Activated naive CD4-positive, alpha-beta T cell treated with anti-CD3 and anti-CD28 coated beads for 36 hours (primary cell): Measurements from ENCODE around the gene MTM1. TPM values are rescaled to one million over a fixed set of nuclear protein-coding genes. Genes with fewer than 3 reads are reported as not detected.
A peak's percentile ranks its signal among the peaks of the same experiment; 100 is the strongest.

Experiments
- CTCF ChIA-PET: fragments of 350-600 bp; sonication (Branson Sonifier 250); formaldehyde crosslinking; loops from one replicate; lab custom pipeline; 2021; ENCODE audit warnings: antibody characterized with exemption; lab: Charles Lee
- DNase-seq: peaks from one replicate; pipeline ENCODE4 v3.0.0-alpha.2; 2020
- H3K27ac Mint-ChIP-seq: one replicate; pipeline ENCODE4 v1.8.0; 2021; ENCODE audit warnings: mild to moderate bottlenecking, mixed read lengths
- H3K27me3 Mint-ChIP-seq: one replicate; pipeline ENCODE4 v1.8.0; 2021; ENCODE audit warnings: low read depth, mixed read lengths
- H3K36me3 Mint-ChIP-seq: one replicate; pipeline ENCODE4 v1.8.0; 2021; ENCODE audit warnings: low read depth, mixed read lengths
- H3K4me1 Mint-ChIP-seq: one replicate; pipeline ENCODE4 v1.8.0; 2021; ENCODE audit warnings: low read depth, mixed read lengths
- H3K4me3 Mint-ChIP-seq: one replicate; pipeline ENCODE4 v1.8.0; 2021; ENCODE audit warnings: mild to moderate bottlenecking, moderate library complexity, mixed read lengths
- H3K9me3 Mint-ChIP-seq: one replicate; pipeline ENCODE4 v1.8.0; 2021; ENCODE audit warnings: mixed read lengths
- intact Hi-C: fragments of 100-400 bp; cut with micrococcal nuclease; formaldehyde crosslinking; loops from one replicate; pipeline ENCODE4 v1.15.1; 2023
- total RNA-seq, 2 experiments: library from RNA; stranded (reverse); gene quantifications; one replicate each; pipeline ENCODE4 v1.2.3, GENCODE V29; 2021

Gene MTM1
- total RNA-seq, 2 experiments from 2014 or later: 17.8 to 19.2 TPM

DNA sequence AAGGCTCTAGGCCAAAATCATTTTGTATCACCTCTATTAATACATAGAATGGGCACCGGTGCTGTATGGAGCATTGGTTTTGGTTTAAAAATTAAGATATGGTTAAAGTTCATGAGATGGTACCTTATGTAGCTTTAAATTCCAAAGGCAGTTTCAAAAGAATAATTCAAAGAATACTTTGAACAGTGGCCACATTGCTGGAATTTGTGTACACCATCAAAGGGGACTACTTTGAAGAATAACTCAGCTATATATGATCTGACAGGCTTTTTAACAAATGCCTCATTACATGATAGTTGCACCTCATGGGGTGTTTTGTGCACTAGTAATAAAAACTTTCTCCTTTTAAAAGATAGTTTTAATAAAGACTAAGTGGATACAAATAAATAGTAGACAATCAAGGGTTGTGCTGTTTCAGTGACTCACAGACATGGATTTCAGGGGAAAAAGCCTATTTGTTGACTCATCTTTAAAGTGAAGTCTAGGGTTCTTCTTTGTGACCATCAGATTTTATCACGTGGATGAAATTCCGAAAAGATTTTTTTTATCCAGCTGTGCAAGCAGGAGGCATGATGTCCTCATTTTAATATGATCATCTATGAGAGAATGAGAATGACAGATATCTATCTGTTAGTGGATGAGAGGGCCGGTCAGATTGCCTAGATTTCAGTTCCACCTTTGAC is 12.8 kb downstream of the MTM1 start:
- no peak for DNase-seq
- no peak overlapping the region for H3K4me3 Mint-ChIP-seq
- H3K9me3 Mint-ChIP-seq: no peaks in the 10 kb centered on the region
- no peaks in the 10 kb centered on the region for H3K27me3 Mint-ChIP-seq
- intact Hi-C loops: no loop called here
- no peak overlapping the region for H3K27ac Mint-ChIP-seq
- CTCF ChIA-PET: no interaction called here
- peaks cover 55% of the 10 kb centered on the region for H3K4me1 Mint-ChIP-seq
- H3K36me3 Mint-ChIP-seq: no peaks in the 10 kb centered on the region

GRCh38 chrX:150582338-150582948 is 14.0 kb downstream of the MTM1 start:
- intact Hi-C loops: no loop called here
- no peak for DNase-seq
- Mint-ChIP-seq H3K36me3 (no peaks in the 10 kb centered on the region), H3K27ac (no peak overlapping the region), H3K9me3 (no peaks in the 10 kb centered on the region), H3K27me3 (no peaks in the 10 kb centered on the region), H3K4me1 (peaks cover 51% of the 10 kb centered on the region), H3K4me3 (no peak overlapping the region)
- CTCF ChIA-PET: no interaction called here

DNA sequence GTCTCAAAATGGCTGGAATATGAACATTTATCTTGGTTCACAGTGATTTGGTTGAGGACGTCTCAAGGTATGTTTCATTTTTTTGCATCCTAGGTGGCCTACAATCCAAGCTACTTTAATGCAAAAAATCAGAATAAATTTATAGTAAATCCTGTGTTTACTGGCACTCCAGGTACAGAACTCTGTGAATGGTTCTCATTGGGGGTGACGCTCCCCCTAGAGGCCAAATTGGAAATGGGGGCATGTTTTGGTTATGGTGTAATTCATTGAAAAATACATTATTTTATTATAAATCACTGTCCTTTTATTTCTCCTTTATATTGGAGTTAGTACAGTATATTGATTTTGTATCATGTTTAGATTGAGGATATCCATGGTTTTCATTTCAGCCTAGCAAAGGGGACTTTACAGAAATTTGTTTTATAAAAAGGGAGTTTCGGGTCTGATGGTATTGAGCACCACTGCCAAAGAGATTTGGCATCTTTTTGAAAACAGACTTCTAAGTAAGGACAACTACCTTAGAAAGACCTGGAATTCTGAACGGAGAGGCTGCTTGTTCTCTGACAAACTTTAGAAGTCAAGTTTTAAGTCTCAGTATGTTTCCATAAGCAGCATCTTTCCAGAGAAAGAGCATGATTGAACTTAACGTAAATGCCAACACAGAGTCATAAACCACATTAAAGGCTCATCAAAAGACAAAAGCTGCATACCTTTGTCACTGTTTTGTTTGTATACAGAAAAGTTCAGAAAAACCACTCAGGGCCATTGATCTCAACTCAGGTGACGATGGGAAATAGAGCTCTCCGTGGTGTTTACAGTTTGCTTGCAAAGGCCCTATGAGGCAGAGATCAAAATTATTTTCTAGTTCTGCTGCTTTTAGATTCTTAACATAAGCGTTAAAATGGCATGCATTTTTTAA is 19.4 kb downstream of the MTM1 start:
- Mint-ChIP-seq H3K36me3 (no peaks in the 10 kb centered on the region), H3K9me3 (no peaks in the 10 kb centered on the region), H3K4me1 (peaks cover 23% of the 10 kb centered on the region), H3K27me3 (no peaks in the 10 kb centered on the region), H3K27ac (no peak overlapping the region), H3K4me3 (no peak overlapping the region)
- intact Hi-C loops: loop anchor here (1.0 to 2.0 kb wide), 3 partner anchors 15 to 139 kb away; no protein-coding TSS in a partner anchor
- DNase-seq: peak; percentile 65
- CTCF ChIA-PET: interaction anchor here (0.5 to 2.1 kb wide), 12 partner anchors 8 to 619 kb away, joined by 3 to 9 read pairs (median 3); no protein-coding TSS in a partner anchor

DNA sequence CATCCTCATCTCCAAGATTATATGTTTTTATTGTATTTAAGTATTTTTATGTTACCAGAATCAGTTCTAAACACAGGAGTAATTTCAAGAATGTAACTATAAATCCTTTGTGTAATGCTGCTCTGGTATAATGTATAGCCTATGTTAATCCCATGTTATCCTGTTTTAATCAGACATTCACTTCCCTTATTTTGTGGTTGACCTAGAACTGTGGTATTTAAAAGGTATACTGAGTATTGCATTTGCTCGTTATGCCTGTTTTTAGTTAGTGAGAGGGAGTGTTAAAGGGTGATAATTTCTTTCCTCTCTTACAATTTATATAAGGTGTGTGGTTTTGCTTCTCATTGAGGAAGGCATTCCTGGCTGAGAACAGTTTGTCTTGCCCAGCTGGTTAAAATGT is 26.2 kb downstream of the MTM1 start:
- intact Hi-C loops: no loop called here
- Mint-ChIP-seq H3K4me1 (peaks cover 2% of the 10 kb centered on the region), H3K27ac (no peak overlapping the region), H3K9me3 (no peaks in the 10 kb centered on the region), H3K27me3 (no peaks in the 10 kb centered on the region), H3K4me3 (no peak overlapping the region), H3K36me3 (peaks cover 2% of the 10 kb centered on the region)
- CTCF ChIA-PET: interaction anchor here (0.7 kb wide), 1 partner anchor 76 kb away, joined by 3 read pairs; no protein-coding TSS in a partner anchor
- DNase-seq: no peak

DNA sequence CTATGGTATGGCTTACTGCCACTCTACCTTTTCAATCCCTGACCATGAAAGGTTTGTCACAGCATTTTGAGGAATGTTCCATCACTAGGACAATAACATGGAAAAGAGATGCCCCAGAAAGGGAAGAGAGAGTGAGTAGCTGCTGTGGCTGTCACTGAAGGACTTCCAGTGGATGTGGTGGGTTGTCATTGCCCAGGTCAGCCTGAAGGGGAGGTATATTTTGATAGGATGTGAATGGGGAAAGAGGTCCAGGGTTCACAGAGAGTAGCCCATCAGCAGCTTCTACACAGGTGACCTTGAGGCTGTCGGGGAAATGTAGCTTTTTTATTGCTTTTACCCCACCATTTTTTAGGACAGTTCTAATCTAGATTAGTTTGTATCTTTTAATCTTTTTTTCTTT is 30.8 kb downstream of the MTM1 start:
- peaks cover 7% of the 10 kb centered on the region for H3K36me3 Mint-ChIP-seq
- H3K4me3 Mint-ChIP-seq: no peak overlapping the region
- no peaks in the 10 kb centered on the region for H3K27me3 Mint-ChIP-seq
- no peak overlapping the region for H3K27ac Mint-ChIP-seq
- no peaks in the 10 kb centered on the region for H3K4me1 Mint-ChIP-seq
- intact Hi-C loops: no loop called here
- H3K9me3 Mint-ChIP-seq: no peaks in the 10 kb centered on the region
- no peak for DNase-seq
- CTCF ChIA-PET: no interaction called here

DNA sequence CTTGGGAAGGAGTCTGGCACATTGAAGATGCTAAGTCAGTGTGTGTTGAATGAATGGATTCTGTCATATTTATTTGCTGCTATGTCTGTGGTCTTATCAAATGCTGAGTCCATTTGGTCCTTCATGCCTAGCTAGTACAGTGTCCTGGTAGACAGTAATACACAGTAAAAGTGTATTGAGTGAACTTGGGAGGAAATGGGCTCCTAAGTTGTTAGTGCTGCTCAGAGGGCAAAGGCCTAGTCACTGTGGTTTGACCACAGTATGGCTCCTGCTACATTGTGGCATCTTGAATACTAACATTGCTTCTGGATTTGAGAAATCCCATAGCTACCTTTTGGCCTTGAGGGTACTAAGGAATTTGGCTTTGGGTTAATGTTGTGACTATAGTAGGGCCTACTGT is 33.9 kb downstream of the MTM1 start:
- H3K36me3 Mint-ChIP-seq: peaks cover 13% of the 10 kb centered on the region
- no peak for DNase-seq

GRCh38 chrX:150602743-150603142 is 34.3 kb downstream of the MTM1 start:
- no peak for DNase-seq
- no peak overlapping the region for H3K27ac Mint-ChIP-seq
- H3K4me1 Mint-ChIP-seq: no peaks in the 10 kb centered on the region
- H3K36me3 Mint-ChIP-seq: peaks cover 13% of the 10 kb centered on the region
- H3K4me3 Mint-ChIP-seq: no peak overlapping the region
- CTCF ChIA-PET: no interaction called here
- intact Hi-C loops: no loop called here
- H3K27me3 Mint-ChIP-seq: no peaks in the 10 kb centered on the region
- H3K9me3 Mint-ChIP-seq: no peaks in the 10 kb centered on the region

More for the DNA sequence above, 33.9 kb downstream of the MTM1 start:
- H3K9me3 Mint-ChIP-seq: no peaks in the 10 kb centered on the region
- H3K27ac Mint-ChIP-seq: no peak overlapping the region
- no peak overlapping the region for H3K4me3 Mint-ChIP-seq
- intact Hi-C loops: no loop called here
- CTCF ChIA-PET: no interaction called here
- H3K4me1 Mint-ChIP-seq: no peaks in the 10 kb centered on the region
- H3K27me3 Mint-ChIP-seq: no peaks in the 10 kb centered on the region

GRCh38 chrX:150605603-150606002 is 37.2 kb downstream of the MTM1 start:
- peaks cover 11% of the 10 kb centered on the region for H3K36me3 Mint-ChIP-seq
- H3K27ac Mint-ChIP-seq: no peak overlapping the region
- H3K4me1 Mint-ChIP-seq: no peaks in the 10 kb centered on the region
- intact Hi-C loops: no loop called here
- H3K9me3 Mint-ChIP-seq: no peaks in the 10 kb centered on the region
- CTCF ChIA-PET: no interaction called here
- no peaks in the 10 kb centered on the region for H3K27me3 Mint-ChIP-seq
- no peak for DNase-seq
- H3K4me3 Mint-ChIP-seq: no peak overlapping the region

DNA sequence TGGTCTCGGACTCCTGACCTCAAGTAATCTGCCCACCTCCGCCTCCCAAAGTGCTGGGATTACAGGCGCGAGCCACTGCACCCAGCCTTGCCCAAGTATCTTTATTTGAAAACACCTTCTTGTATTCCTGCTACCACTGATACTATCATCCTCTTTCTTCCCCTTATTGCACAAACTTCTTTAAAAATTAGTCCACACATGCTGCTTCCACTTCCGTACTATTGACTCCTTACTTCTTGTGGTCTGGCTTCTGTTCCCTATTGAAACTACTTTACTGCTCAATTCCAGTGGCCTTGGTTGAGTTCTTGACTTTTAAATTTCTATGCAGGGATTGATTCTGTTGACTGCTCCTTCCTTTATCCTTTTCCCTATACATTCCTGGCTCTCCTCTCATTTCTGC is 38.8 kb downstream of the MTM1 start:
- no peak for DNase-seq
- H3K4me1 Mint-ChIP-seq: no peaks in the 10 kb centered on the region
- intact Hi-C loops: no loop called here
- H3K36me3 Mint-ChIP-seq: peaks cover 8% of the 10 kb centered on the region
- H3K27ac Mint-ChIP-seq: no peak overlapping the region
- H3K4me3 Mint-ChIP-seq: no peak overlapping the region
- CTCF ChIA-PET: interaction anchor here (0.6 kb wide), 1 partner anchor 53 kb away, joined by 3 read pairs; no protein-coding TSS in a partner anchor
- no peaks in the 10 kb centered on the region for H3K9me3 Mint-ChIP-seq
- H3K27me3 Mint-ChIP-seq: no peaks in the 10 kb centered on the region

DNA sequence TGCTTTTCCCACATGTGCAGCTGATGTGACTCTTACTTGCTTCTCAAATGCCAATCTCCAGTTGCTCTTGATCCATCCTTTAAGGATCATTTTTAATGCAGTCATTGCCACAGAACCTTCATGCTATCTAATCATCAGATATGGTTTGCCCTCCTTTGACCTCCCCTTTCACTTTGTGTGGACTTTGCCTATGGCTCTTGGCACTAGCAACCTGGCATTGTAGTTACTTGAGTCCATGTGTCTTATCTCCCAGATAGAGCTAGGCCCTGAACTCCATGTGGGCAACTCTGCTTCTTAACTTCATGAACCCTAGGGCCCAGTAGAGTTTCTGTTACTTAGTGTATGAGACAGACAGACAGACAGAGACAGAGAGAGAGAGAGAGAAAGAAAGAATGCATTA is 41.6 kb downstream of the MTM1 start:
- Mint-ChIP-seq H3K4me3 (no peak overlapping the region), H3K4me1 (no peaks in the 10 kb centered on the region), H3K36me3 (peaks cover 8% of the 10 kb centered on the region), H3K27me3 (no peaks in the 10 kb centered on the region), H3K9me3 (no peaks in the 10 kb centered on the region), H3K27ac (no peak overlapping the region)
- DNase-seq: no peak
- CTCF ChIA-PET: no interaction called here
- intact Hi-C loops: no loop called here

GRCh38 chrX:150610446-150610845 is 42.0 kb downstream of the MTM1 start:
- CTCF ChIA-PET: no interaction called here
- Mint-ChIP-seq H3K27ac (no peak overlapping the region), H3K4me3 (no peak overlapping the region), H3K4me1 (no peaks in the 10 kb centered on the region), H3K27me3 (no peaks in the 10 kb centered on the region), H3K36me3 (peaks cover 8% of the 10 kb centered on the region), H3K9me3 (no peaks in the 10 kb centered on the region)
- DNase-seq: no peak
- intact Hi-C loops: no loop called here

- H3K27me3 Mint-ChIP-seq: no peaks in the 10 kb centered on the region
- CTCF ChIA-PET: no interaction called here
- H3K36me3 Mint-ChIP-seq: peaks cover 9% of the 10 kb centered on the region
- no peak for DNase-seq
- intact Hi-C loops: no loop called here
- H3K9me3 Mint-ChIP-seq: no peaks in the 10 kb centered on the region
- no peak overlapping the region for H3K4me3 Mint-ChIP-seq
- H3K27ac Mint-ChIP-seq: no peak overlapping the region
- no peaks in the 10 kb centered on the region for H3K4me1 Mint-ChIP-seq
Observed at GRCh38 chrX:150615356-150615755, 46.9 kb downstream of the MTM1 start.
